Gastroesophageal sphincter (tissue), 4 donors: ENCODE results near the gene IQSEC3. TPM values are rescaled to one million over a fixed set of nuclear protein-coding genes. Genes with fewer than 3 reads are reported as not detected.
A peak's percentile ranks its signal among the peaks of the same experiment; 100 is the strongest.

Source experiments
- ATAC-seq: fragments of 150-250 bp; one replicate; pipeline ENCODE4 v1.9.1; 2016; ENCODE audit warnings: mild to moderate bottlenecking, moderate library complexity
- H3K27ac ChIP-seq, 4 donors: fragments of 200-600 bp; sonication (generic) in 3 of 4; 1 replicate in 3 of 4; 2 replicates in 1 of 4; pipeline ENCODE4 v1.5.1; 2016 to 2019
- H3K27me3 ChIP-seq: fragments of 200-600 bp; sonication (generic); one replicate; pipeline ENCODE4 v1.5.1; 2019
- H3K36me3 ChIP-seq, 2 donors: fragments of 200-600 bp; sonication (generic); one replicate each; pipeline ENCODE4 v1.5.1; 2019; ENCODE audit warnings: control low read depth in 1 of 2
- H3K4me1 ChIP-seq, 3 donors: fragments of 200-600 bp; sonication (generic); 1 replicate in 2 of 3; 2 replicates in 1 of 3; pipeline ENCODE4 v1.5.1; 2016 to 2019; ENCODE audit warnings: control low read depth in 2 of 3
- H3K4me3 ChIP-seq, 2 donors: fragments of 200-600 bp; sonication (generic); one replicate each; pipeline ENCODE4 v1.5.1; 2019; ENCODE audit warnings: mild to moderate bottlenecking in 1 of 2, moderate library complexity in 1 of 2
- H3K9me3 ChIP-seq, 3 donors: fragments of 200-600 bp; sonication (generic); one replicate each; pipeline ENCODE4 v1.5.1; 2017 to 2019; ENCODE audit warnings: control low read depth in 2 of 3
- CTCF ChIP-seq, 4 experiments: fragments of 200-600 bp in 2 of 4; fragments of 450-650 bp in 2 of 4; sonication (generic) in 1 of 4; IDR thresholded peaks; one replicate each; pipeline ENCODE4 v1.5.1; 2017 to 2019; ENCODE audit warnings: antibody characterized with exemption in 4 of 4, mild to moderate bottlenecking in 2 of 4, moderate library complexity in 2 of 4
- EP300 ChIP-seq: sonication (generic); formaldehyde crosslinking; IDR thresholded peaks from one replicate; pipeline ENCODE4 v1.6.1; 2017; ENCODE audit warnings: antibody characterized with exemption, mild to moderate bottlenecking
- POLR2A ChIP-seq, 2 donors: fragments of 450-650 bp; IDR thresholded peaks; one replicate each; pipeline ENCODE4 v1.6.1; 2017; ENCODE audit warnings: antibody characterized with exemption in 2 of 2, mild to moderate bottlenecking in 2 of 2, moderate library complexity in 1 of 2
- POLR2AphosphoS5 ChIP-seq: sonication (generic); formaldehyde crosslinking; IDR thresholded peaks from one replicate; pipeline ENCODE4 v1.6.1; 2017; ENCODE audit warnings: antibody characterized with exemption
- WGBS, 2 donors: methylation state at CpG; one replicate each; pipeline ENCODE4 v1.1.5; 2018; ENCODE audit warnings: low coverage in 1 of 2; 5-methylcytosine and 5-hydroxymethylcytosine counted together
- total RNA-seq, 4 donors: library from RNA; depleted of rRNA; stranded (reverse); fragments of >200 nt; gene quantifications; one replicate each; pipeline ENCODE4 v1.1.0, GENCODE V29; 2016

The IQSEC3 gene
- total RNA-seq, 4 donors from 2014 or later = 0.07 to 2.4 (median 0.57) TPM

- Histone ChIP-seq H3K36me3 (no peaks in the 10 kb centered on the region), H3K4me3 (peak overlapping the region in 1 of 2 donors; percentile 52), H3K9me3 (no peaks in the 10 kb centered on the region), H3K4me1 (peaks cover 0 to 14% (median 6%) of the 10 kb centered on the region in 3 donors), H3K27ac (no peak overlapping the region), H3K27me3 (peaks cover 46% of the 10 kb centered on the region)
- WGBS, 2 donors = no CpG with 5 or more reads among the region's 6 CpGs
- no peak for TF ChIP-seq EP300
- TF ChIP-seq POLR2A (IDR thresholded peaks at IDR 0.05) = no peak
- TF ChIP-seq CTCF (IDR thresholded peaks at IDR 0.05) = no peak
- TF ChIP-seq POLR2AphosphoS5 = no peak
- no peak for ATAC-seq
Observed at GRCh38 chr12:189622-189962, 123.0 kb downstream of the IQSEC3 start.

- Histone ChIP-seq H3K36me3 (no peaks in the 10 kb centered on the region), H3K9me3 (no peaks in the 10 kb centered on the region), H3K27me3 (peaks cover 58% of the 10 kb centered on the region), H3K27ac (no peak overlapping the region), H3K4me3 (no peak overlapping the region), H3K4me1 (peaks cover 0 to 14% (median 6%) of the 10 kb centered on the region in 3 donors)
- ATAC-seq = no peak
- WGBS, 2 donors = 100% methylated on average over 1 of the region's 8 CpGs; no CpG with 5 or more reads in 1 of the 2 donors
- no peak for TF ChIP-seq EP300
Observed at GRCh38 chr12:190881-191280, 124.3 kb downstream of the IQSEC3 start.

- 82 to 90% methylated on average over 2 to 3 of the region's 3 CpGs for WGBS, 2 donors
- no peaks in the 10 kb centered on the region for H3K36me3 ChIP-seq
- TF ChIP-seq POLR2AphosphoS5 = no peak
- peaks cover 65% of the 10 kb centered on the region for H3K27me3 ChIP-seq
- ATAC-seq = no peak
- no peak overlapping the region for H3K4me3 ChIP-seq
- H3K9me3 ChIP-seq = no peaks in the 10 kb centered on the region
- peaks cover 0 to 14% (median 6%) of the 10 kb centered on the region in 3 donors for H3K4me1 ChIP-seq
- no peak overlapping the region for H3K27ac ChIP-seq
Observed at GRCh38 chr12:191541-191940, 125.0 kb downstream of the IQSEC3 start.

- TF ChIP-seq POLR2AphosphoS5 = no peak
- TF ChIP-seq POLR2A (IDR thresholded peaks at IDR 0.05) = no peak
- no peak for TF ChIP-seq CTCF (IDR thresholded peaks at IDR 0.05)
- no peak for TF ChIP-seq EP300
Observed at GRCh38 chr12:193261-193660, 126.7 kb downstream of the IQSEC3 start.

GRCh38 chr12:194276-194675, 127.7 kb downstream of the IQSEC3 start:
- 67 to 70% methylated on average over 1 to 3 of the region's 7 CpGs for WGBS, 2 donors
- Histone ChIP-seq H3K36me3 (no peaks in the 10 kb centered on the region), H3K4me3 (no peak overlapping the region), H3K9me3 (no peaks in the 10 kb centered on the region), H3K4me1 (peaks cover 0 to 5% (median 2%) of the 10 kb centered on the region in 3 donors), H3K27ac (no peak overlapping the region), H3K27me3 (peaks cover 87% of the 10 kb centered on the region)
- no peak for ATAC-seq
- no peak for TF ChIP-seq POLR2AphosphoS5
- no peak for TF ChIP-seq POLR2A (IDR thresholded peaks at IDR 0.05)
- no peak for TF ChIP-seq CTCF (IDR thresholded peaks at IDR 0.05)
- TF ChIP-seq EP300 = no peak

More at GRCh38 chr12:193261-193660, 126.7 kb downstream of the IQSEC3 start:
- no peaks in the 10 kb centered on the region for H3K9me3 ChIP-seq
- WGBS, 2 donors = 64 to 85% methylated on average over 3 to 5 of the region's 10 CpGs
- ATAC-seq = no peak
- peaks cover 0 to 14% (median 6%) of the 10 kb centered on the region in 3 donors for H3K4me1 ChIP-seq
- no peak overlapping the region for H3K4me3 ChIP-seq
- H3K27ac ChIP-seq = no peak overlapping the region
- H3K27me3 ChIP-seq = peaks cover 78% of the 10 kb centered on the region
- no peaks in the 10 kb centered on the region for H3K36me3 ChIP-seq

GRCh38 chr12:195156-195555, 128.6 kb downstream of the IQSEC3 start:
- Histone ChIP-seq H3K27me3 (peaks cover 83% of the 10 kb centered on the region), H3K4me3 (no peak overlapping the region), H3K36me3 (no peaks in the 10 kb centered on the region), H3K4me1 (no peaks in the 10 kb centered on the region), H3K27ac (no peak overlapping the region), H3K9me3 (no peaks in the 10 kb centered on the region)
- WGBS, 2 donors = 50 to 83% methylated on average over 1 of the region's 5 CpGs
- TF ChIP-seq POLR2A (IDR thresholded peaks at IDR 0.05) = no peak
- no peak for TF ChIP-seq POLR2AphosphoS5
- no peak for TF ChIP-seq CTCF (IDR thresholded peaks at IDR 0.05)
- no peak for TF ChIP-seq EP300
- ATAC-seq = no peak
